ENCODE data around the gene GLT8D1. TPM values are rescaled to one million over a fixed set of nuclear protein-coding genes. Genes with fewer than 3 reads are reported as not detected.

GLT8D1 gene
- total RNA-seq, 1 experiment from 2014 or later: 48.2 TPM

DNA sequence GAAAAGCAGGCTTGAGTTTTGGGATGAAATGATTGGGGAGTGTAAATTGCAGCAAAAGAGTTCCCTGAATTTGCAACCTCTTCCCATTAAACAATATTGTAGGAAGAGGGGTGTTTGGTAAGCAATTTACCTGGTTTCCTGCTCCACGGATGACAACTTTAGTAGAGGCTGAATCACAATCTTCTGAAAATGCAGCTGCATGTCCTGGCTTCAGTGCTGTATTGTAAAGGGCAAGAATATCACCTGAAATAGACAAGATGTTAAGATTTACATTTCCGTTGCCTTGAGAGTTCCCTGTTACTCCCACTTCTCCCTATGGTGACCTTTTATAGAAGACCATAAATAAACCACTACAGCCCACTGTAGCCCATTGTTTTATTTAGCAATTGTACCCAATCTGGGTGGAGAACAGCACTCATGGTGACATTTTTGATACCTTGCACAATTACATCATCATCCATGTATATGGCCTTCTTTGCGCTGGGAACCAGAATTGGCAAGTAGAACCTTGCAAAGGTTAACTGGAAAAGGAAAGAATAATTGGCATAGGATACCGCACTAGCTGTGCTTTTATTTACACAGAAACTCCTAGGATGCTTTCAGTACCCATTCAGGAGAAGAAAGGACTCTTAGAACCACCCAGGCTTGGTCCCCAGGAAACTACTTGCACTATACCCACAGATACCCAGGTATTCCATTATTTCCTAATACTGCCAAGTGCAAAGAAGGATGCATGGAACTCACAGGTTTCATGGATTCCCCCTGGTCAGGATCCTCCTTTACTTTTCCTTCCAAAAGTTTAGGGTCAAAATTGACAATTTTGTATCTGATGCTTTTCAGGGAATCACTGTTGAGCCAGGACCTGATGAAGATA is 9.6 kb downstream of the GLT8D1 start:
- H3K4me3 ChIP-seq (ENCODE audit: insufficient read depth, low read depth, low read length): no peak overlapping the region
- peaks cover 44% of the 10 kb centered on the region for H3K36me3 ChIP-seq (replicated peaks; ENCODE audit: control insufficient read depth, insufficient read depth, low read length)
- no peak for DNase-seq
- H3K27me3 ChIP-seq (ENCODE audit: control insufficient read depth, insufficient read depth, low read length): no peaks in the 10 kb centered on the region

DNA sequence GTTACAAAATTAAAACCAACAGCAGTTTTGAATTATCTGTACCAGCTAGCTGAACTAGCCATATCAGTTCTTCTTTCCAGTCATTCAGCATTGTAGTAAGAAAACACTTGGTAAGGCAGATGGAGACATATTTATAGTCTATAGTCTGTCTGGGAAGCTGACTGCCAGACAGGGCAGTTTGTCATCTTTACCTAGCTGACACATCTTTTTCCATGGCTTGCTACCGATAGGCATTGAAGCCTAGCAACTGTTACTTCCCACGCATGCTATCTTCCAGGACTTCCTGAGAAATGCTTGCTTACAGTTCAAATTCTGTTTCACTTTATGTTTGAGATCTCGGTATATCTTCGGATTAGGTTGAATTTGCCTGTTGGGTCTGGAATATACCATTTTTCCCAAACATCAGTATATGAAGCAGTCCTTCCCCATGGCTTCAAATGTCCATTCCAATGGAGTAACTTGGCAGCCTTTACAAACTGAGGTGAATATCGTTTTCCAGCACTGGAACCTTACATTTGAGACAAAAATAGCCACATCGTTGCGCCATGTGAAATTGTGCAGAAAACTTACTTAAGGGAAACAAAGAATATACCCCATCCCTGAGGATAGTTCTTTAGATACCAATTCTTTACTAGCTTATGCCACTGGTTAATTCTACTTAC is 10.9 kb downstream of the GLT8D1 start:
- H3K4me3 ChIP-seq (ENCODE audit: insufficient read depth, low read depth, low read length): no peak overlapping the region
- peaks cover 55% of the 10 kb centered on the region for H3K36me3 ChIP-seq (replicated peaks; ENCODE audit: control insufficient read depth, insufficient read depth, low read length)
- no peak for DNase-seq
- no peaks in the 10 kb centered on the region for H3K27me3 ChIP-seq (ENCODE audit: control insufficient read depth, insufficient read depth, low read length)

DNA sequence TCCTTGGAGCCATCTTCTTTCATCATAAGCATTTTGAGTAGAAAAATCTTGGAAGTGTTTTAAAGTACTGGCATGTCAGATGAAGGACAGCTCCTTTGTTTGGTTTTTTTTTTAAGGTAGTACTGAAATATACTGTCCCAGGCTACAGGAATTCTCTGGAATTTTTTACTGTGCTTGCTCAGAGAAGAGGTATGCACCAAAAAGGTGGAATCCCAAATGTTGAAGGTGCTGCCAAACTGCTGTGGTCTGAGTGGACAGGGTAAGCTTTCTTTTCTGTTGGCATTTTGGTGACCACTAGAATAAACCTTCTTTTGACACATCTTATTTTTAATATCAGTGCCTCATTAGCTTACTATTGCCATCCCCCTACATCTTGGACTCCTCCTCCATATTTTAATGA is 12.5 kb downstream of the GLT8D1 start:
- H3K4me3 ChIP-seq (ENCODE audit: insufficient read depth, low read depth, low read length): no peak overlapping the region
- H3K36me3 ChIP-seq (replicated peaks; ENCODE audit: control insufficient read depth, insufficient read depth, low read length): peaks cover 71% of the 10 kb centered on the region
- H3K27me3 ChIP-seq (ENCODE audit: control insufficient read depth, insufficient read depth, low read length): no peaks in the 10 kb centered on the region
- DNase-seq: no peak

DNA sequence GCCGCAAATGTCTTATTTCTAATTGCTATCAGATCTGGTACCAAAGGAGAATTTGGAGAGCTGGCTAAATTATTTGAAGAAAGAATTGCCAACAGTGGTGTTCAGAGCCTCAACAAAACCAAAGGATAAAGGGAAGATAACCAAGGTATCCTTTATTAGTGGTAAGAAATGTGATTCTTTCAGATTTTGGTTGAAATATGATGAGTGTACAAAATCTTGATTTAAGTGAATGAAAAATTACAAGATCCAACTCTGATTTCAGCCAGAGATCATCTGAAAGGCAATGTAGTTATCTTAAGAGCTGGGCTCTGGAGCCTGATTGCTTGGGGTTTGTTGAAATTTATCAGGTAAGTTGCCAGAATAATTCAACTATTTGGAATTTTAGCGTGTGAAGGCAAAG is 15.0 kb downstream of the GLT8D1 start:
- Histone ChIP-seq H3K27me3 (ENCODE audit: control insufficient read depth, insufficient read depth, low read length) (no peaks in the 10 kb centered on the region), H3K36me3 (replicated peaks; ENCODE audit: control insufficient read depth, insufficient read depth, low read length) (peaks cover 75% of the 10 kb centered on the region), H3K4me3 (ENCODE audit: insufficient read depth, low read depth, low read length) (no peak overlapping the region)
- DNase-seq: no peak

DNA sequence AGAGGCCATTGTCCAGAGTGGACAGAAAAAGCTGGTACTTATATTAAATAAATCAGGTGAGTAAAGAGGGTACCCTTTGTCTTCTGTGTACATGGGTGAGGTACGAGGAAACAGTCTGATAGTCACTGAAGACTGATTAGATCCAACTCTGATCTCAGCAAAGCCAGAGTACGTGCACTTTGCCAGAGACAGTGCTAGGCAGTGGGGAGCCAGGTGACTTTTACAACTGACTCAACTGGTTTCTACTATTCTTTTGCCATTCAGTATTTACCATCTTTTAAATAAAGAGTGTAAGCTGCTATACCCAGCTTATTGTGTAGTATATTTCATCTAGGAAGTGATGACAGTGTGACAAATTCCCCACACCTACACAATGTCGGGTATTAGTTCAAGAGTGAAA is 16.4 kb downstream of the GLT8D1 start:
- Histone ChIP-seq H3K36me3 (replicated peaks; ENCODE audit: control insufficient read depth, insufficient read depth, low read length) (peaks cover 64% of the 10 kb centered on the region), H3K4me3 (ENCODE audit: insufficient read depth, low read depth, low read length) (no peak overlapping the region), H3K27me3 (ENCODE audit: control insufficient read depth, insufficient read depth, low read length) (no peaks in the 10 kb centered on the region)
- no peak for DNase-seq

DNA sequence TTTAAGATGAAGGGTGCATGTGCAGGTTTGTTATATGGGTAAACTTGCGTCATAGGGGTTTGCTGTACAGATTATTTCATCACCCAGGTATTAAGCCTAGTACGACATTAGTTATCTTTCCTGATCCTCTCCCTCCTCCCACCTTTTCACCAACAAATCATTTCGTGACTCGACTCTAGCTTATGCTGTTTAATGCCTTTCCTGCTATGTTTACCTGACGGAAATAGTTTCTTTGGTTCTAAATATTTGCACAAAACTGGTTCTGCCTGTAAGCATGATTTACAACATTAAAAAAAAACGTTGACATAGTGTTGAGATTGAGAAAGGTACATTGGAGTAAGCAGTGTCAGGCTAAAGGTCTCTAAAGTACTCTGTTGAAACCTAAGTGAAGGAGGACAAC is 17.3 kb downstream of the GLT8D1 start:
- H3K4me3 ChIP-seq (ENCODE audit: insufficient read depth, low read depth, low read length): no peak overlapping the region
- H3K36me3 ChIP-seq (replicated peaks; ENCODE audit: control insufficient read depth, insufficient read depth, low read length): peaks cover 56% of the 10 kb centered on the region

DNA sequence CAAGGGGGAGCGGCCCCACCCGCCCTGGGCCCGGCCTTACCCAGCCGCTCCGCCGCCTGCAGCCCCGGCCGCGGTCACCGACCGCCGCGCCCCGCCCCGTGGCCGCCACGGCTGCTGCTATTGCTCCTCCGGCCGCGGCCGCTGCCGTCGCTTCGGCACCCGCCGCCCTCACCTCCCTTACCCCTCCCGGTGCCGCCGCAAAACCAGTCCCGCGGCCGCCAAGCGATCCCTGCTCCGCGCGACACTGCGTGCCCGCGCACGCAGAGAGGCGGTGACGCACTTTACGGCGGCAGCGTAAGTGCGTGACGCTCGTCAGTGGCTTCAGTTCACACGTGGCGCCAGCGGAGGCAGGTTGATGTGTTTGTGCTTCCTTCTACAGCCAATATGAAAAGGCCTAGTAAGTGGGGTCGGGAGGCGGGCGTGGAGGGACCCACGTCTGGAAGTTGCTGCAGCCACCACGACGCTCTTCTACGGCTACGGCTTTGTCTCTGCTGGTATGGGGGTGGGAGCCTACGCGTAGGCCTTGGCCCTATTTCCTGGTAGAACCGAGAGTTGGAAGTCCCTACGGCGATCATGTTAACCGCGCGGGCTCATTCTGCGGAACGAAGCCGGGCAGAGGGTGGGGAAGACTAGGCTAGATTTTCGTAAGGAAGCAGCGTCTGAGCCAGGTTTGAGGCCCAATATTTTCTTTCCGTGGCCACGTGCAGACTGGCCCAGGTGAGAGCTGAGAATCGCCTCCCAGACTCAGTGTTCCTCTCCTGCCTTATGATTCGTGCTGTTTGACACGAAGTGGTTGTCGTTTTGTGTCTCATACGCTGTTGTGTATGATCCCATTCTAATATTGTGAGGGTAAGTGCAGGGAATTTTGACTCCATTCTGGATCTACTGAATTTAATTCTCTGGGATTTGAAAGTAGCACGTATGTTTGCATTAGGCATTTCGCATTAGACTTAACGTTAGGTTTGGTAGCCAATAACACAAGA is 19.6 kb downstream of the GLT8D1 start, which contains the start of the genes GNL3 and PBRM1:
TSS of gene GNL3 (plus strand) at position 324 of the 983 bp plus-strand sequence. CDS start at position 385, 61 bp downstream.
TSS of gene PBRM1 (minus strand) at position 205 of the 983 bp plus-strand sequence.
- DNase-seq: peak; percentile 96
- Histone ChIP-seq H3K27me3 (ENCODE audit: control insufficient read depth, insufficient read depth, low read length) (no peaks in the 10 kb centered on the region), H3K4me3 (ENCODE audit: insufficient read depth, low read depth, low read length) (peak within 1 kb of the TSS; percentile 87), H3K36me3 (replicated peaks; ENCODE audit: control insufficient read depth, insufficient read depth, low read length) (peaks cover 39% of the 10 kb centered on the region)

More for the DNA sequence above, 17.3 kb downstream of the GLT8D1 start:
- no peaks in the 10 kb centered on the region for H3K27me3 ChIP-seq (ENCODE audit: control insufficient read depth, insufficient read depth, low read length)
- no peak for DNase-seq

DNA sequence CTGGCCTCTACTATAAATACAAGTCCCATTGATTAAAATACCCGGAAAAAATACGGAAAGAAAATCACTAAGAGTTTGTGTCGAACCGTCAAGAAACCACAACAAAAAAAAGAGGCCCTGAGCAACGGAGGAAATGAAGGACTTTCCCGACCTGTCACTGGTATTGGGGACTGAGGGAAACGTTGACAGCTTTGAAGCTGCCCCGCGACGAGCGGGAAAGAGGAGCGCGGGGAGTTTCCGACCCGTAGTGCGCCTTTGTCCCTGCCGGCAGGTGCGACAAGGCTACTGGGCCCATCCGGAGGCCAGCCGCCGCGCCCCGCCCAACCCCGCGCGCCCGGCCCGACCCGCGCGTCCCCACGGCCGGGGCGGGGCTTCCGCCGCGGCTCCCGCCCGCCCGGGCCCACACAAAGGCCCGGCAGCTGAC is 20.3 kb downstream of the GLT8D1 start:
- Histone ChIP-seq H3K27me3 (ENCODE audit: control insufficient read depth, insufficient read depth, low read length) (no peaks in the 10 kb centered on the region), H3K4me3 (ENCODE audit: insufficient read depth, low read depth, low read length) (peak overlapping the region; percentile 87), H3K36me3 (replicated peaks; ENCODE audit: control insufficient read depth, insufficient read depth, low read length) (peaks cover 32% of the 10 kb centered on the region)
- peak; percentile 96 for DNase-seq

DNA sequence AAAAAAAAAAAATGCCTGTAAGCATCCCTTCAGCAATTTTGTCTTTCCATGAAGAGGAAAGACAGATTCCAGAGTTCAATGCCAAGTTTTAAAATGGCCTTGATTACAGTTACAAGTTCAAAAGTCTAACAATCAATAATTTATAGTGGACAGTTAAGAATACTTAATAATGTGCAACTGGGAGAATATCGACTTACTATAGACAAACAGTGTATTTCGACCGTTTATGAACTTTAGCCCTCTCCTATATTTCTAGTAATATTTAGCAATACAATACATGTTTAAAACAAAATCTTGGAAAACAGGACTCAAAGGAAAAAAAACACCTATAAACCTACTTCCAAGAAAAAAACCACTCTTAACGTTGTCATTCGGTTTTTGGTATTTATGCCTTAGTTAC is 21.4 kb downstream of the GLT8D1 start:
- DNase-seq: no peak
- no peaks in the 10 kb centered on the region for H3K27me3 ChIP-seq (ENCODE audit: control insufficient read depth, insufficient read depth, low read length)
- no peak overlapping the region for H3K4me3 ChIP-seq (ENCODE audit: insufficient read depth, low read depth, low read length)
- H3K36me3 ChIP-seq (replicated peaks; ENCODE audit: control insufficient read depth, insufficient read depth, low read length): peaks cover 26% of the 10 kb centered on the region

DNA sequence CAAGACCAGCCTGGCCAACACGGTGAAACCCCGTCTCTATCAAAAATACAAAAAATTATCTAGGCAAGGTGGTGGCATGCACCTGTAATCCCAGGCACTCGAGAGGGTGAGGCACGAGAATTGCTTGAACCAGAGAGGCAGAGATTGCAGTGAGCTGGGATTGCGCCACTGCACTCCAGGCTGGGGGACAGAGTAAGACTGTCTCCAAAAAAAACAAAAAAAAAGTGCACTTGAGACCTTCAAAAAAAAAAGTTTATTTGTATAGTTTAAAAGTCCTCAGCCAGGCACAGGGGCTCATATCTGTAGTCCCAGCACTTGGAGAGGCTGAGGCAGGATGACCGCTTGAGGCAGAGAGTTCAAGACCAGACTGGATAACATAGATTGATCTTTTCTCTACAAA is 22.0 kb downstream of the GLT8D1 start:
- Histone ChIP-seq H3K4me3 (ENCODE audit: insufficient read depth, low read depth, low read length) (no peak overlapping the region), H3K27me3 (ENCODE audit: control insufficient read depth, insufficient read depth, low read length) (no peaks in the 10 kb centered on the region), H3K36me3 (replicated peaks; ENCODE audit: control insufficient read depth, insufficient read depth, low read length) (peaks cover 22% of the 10 kb centered on the region)
- no peak for DNase-seq

DNA sequence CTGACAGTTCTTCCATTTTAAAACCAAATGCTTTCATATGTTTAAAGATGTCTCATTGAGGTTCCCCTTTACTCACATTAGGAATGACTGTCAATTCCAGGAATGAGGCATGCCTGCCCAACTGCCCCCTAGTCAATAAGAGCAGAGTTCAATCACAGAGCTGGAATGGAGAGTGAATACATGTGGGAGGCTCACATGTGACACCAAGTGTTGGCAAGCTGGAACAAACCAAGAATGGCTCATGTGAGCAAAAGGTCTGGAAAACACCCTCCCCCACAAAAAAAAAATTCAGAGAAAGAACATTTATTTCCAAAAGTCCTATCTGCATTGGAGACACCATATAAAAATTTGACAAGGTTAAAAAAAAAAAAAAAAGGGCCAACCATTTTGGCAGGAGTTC is 23.6 kb downstream of the GLT8D1 start:
- DNase-seq: peak; percentile 46
- peaks cover 11% of the 10 kb centered on the region for H3K36me3 ChIP-seq (replicated peaks; ENCODE audit: control insufficient read depth, insufficient read depth, low read length)
- H3K27me3 ChIP-seq (ENCODE audit: control insufficient read depth, insufficient read depth, low read length): no peaks in the 10 kb centered on the region
- H3K4me3 ChIP-seq (ENCODE audit: insufficient read depth, low read depth, low read length): no peak overlapping the region

DNA sequence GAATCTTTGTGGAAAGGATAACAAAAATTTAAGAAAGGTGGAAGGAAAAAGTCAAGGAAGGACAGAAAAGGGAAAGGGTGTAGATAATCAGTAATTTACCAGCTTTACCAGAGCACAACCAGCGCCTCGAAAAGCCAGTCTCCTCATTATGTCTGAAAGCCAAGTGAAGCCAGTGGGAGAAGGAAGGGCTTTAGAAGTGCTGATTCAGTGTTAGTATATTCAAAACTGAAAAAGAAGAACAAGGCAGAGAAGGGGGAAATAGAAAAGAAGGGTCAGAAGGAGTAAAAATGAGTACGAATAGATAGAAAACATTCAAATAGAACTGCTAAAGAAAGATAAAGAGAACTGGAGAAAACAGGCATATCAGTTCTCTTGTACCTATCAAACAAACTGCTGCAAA is 24.0 kb downstream of the GLT8D1 start:
- DNase-seq: no peak
- Histone ChIP-seq H3K27me3 (ENCODE audit: control insufficient read depth, insufficient read depth, low read length) (no peaks in the 10 kb centered on the region), H3K36me3 (replicated peaks; ENCODE audit: control insufficient read depth, insufficient read depth, low read length) (peaks cover 8% of the 10 kb centered on the region), H3K4me3 (ENCODE audit: insufficient read depth, low read depth, low read length) (no peak overlapping the region)

DNA sequence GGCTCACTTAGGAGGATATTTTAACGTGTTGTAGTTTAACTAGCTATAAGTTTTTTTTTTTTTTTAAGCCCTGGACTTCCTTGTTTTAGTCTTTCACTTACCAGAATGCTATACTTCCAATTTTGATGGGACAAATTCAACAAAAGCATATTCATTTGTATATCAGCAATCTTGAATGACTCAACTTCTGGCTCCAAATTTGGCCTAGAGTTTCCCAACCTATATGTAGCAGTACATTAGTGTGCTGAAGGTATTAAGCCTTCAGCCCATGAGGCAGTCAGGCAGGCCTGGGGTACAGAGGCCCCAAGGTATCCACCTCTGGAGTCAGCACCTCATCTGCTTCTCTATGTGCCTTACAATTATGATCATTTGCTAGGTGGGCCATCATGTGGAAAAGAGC is 25.8 kb downstream of the GLT8D1 start:
- no peak for DNase-seq
- no peak overlapping the region for H3K4me3 ChIP-seq (ENCODE audit: insufficient read depth, low read depth, low read length)

DNA sequence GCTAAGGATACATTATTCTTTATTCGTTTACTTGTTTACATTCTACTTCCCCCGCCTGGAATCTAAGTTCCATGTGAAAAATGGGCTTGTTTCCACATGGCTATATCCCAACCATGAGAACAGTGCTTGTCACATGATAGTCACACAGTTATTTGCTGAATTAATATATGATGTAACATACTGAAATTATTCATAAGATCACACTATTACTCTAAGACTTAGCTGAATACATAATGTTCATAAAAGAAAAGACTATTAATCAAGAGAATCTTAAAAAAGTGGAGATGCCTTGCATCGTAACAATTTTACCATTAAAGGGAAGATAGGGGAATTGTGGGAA is 26.4 kb downstream of the GLT8D1 start:
- H3K36me3 ChIP-seq (replicated peaks; ENCODE audit: control insufficient read depth, insufficient read depth, low read length): peaks cover 10% of the 10 kb centered on the region
- no peak for DNase-seq
- no peak overlapping the region for H3K4me3 ChIP-seq (ENCODE audit: insufficient read depth, low read depth, low read length)
- no peaks in the 10 kb centered on the region for H3K27me3 ChIP-seq (ENCODE audit: control insufficient read depth, insufficient read depth, low read length)

More for the DNA sequence above, 25.8 kb downstream of the GLT8D1 start:
- H3K36me3 ChIP-seq (replicated peaks; ENCODE audit: control insufficient read depth, insufficient read depth, low read length): peaks cover 10% of the 10 kb centered on the region
- no peaks in the 10 kb centered on the region for H3K27me3 ChIP-seq (ENCODE audit: control insufficient read depth, insufficient read depth, low read length)

Measured in H7 (cell line).